HG03521 (cell line): Measurements from ENCODE around the gene PHACTR1.
"Not testable (repeated sequence)": the region's sequence is repeated elsewhere in the genome, so short reads cannot be mapped to it uniquely, and the experiment has no call there.

ENCODE experiments used
- ATAC-seq: cut with Tn5 transposase; IDR thresholded peaks from one replicate; pipeline ENCODE4 v1.9.1; 2021; ENCODE audit warnings: mild to moderate bottlenecking, moderate library complexity; ENCODE audit not compliant: unreplicated experiment

The PHACTR1 gene

GRCh38 chr6:13217206-13217905 lies 500.8 kb downstream of the PHACTR1 start:
- no peak for ATAC-seq

DNA sequence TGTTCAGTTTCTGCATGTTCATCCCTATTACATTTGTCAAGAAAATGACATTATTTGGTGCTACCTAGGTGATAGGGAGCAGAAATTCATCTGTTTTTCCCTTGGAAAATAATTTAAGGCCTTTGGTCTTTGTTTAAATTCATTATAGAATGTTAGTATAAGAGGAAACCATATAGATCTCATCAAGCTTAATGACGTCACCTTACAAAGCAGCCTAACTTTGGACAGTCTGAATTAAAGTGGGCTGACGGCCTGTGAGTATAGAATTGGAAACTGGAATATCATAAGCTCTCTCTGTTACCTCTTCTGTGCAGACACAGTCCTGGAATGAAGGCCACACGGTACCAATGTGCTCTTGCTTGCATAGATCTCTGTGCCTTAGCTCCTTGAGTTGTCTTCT lies 503.7 kb downstream of the PHACTR1 start:
- ATAC-seq, result no peak

GRCh38 chr6:13222048-13222447 lies 505.5 kb downstream of the PHACTR1 start:
- no peak for ATAC-seq

GRCh38 chr6:13226071-13226470 lies 509.5 kb downstream of the PHACTR1 start:
- ATAC-seq, result no peak

GRCh38 chr6:13228264-13229204 lies 512.0 kb downstream of the PHACTR1 start:
- ATAC-seq, result no peak

GRCh38 chr6:13229205-13230085 lies 512.9 kb downstream of the PHACTR1 start:
- peak; percentile 84 for ATAC-seq

GRCh38 chr6:13233106-13233505 lies 516.5 kb downstream of the PHACTR1 start:
- no peak for ATAC-seq

- ATAC-seq, result no peak
These were observed 517.6 kb downstream of the PHACTR1 start for GRCh38 chr6:13234130-13234529.

DNA sequence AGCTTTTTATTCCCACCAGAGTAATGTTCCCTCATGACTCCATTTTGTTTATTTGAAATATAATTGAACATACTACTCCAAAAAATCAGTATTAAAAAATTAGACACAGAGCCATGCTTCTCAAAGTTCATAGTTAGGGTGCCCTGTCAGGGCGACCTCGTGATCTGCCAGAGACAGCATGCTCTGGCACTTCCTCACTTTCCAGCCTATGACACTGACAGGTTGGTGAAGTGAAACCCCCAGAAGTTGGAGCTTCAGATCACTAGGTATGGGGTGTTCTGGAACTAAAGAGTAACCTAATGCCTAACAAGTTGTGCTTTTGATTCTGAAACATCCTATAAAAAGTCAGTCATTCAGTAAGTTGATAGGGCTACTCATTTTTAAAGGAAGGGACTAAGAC lies 518.8 kb downstream of the PHACTR1 start:
- no peak for ATAC-seq

GRCh38 chr6:13237318-13237717 lies 520.8 kb downstream of the PHACTR1 start:
- no peak for ATAC-seq

GRCh38 chr6:13238017-13238416 lies 521.5 kb downstream of the PHACTR1 start:
- no peak for ATAC-seq

GRCh38 chr6:13238640-13239216 lies 522.2 kb downstream of the PHACTR1 start:
- ATAC-seq, result no peak

GRCh38 chr6:13239530-13240455 lies 523.2 kb downstream of the PHACTR1 start:
- no peak for ATAC-seq

DNA sequence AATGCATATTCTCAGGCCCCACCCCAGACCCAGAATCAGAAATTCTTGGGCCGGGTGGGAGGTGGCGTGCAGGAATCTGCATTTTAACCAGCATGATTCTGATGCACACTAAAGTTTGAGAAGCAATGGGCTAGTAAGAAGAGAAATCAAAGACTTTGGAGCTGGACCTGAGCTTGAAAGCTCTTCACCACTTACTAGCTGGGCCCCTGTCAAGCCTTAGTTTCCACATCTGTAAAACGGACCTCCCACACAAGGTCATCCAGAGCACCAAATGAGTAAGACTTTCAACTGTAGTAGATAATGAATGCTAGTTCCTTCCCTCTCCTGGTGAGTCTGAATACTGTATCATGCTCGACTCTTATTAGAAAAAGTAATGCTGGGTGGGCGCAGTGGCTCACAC lies 524.8 kb downstream of the PHACTR1 start:
- no peak for ATAC-seq

DNA sequence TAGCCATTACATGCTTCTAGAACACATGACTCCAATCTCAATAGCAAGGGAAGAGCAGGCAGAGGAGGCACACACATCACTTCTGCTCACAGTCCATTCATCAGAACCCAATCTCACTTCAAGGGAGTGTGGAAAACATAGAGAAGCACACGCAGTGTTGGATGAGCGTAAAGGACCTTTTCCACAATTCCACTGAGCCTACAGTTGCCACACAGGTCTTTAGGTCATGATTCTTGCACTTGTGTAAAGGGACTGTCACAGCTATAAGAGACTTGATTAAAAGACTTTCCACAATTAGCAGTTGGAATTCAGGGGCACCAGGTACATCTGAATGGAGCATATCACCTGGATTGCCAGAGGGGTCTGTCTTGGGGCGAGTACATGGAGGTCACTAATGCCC lies 525.6 kb downstream of the PHACTR1 start:
- ATAC-seq, result no peak

DNA sequence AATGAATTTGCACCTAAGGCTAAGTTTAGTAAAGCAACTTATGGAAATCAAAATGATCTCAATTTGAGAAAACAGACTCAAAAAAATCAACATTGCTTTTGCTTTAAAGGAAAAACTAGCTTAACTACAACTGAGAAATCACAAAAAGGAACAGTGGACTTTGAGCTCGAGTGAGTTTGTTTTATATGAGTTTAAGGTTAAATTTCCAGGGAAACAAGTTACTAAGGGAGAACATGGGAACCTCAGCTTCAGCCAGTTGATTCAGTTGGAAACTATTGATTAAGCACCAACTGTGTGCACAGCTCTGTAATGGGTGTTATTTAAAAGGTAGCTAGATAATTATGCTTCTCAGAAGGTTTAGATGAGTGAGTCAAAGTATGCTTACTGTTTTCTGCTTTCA lies 526.0 kb downstream of the PHACTR1 start:
- ATAC-seq, result no peak

- no peak for ATAC-seq
These were observed 526.5 kb downstream of the PHACTR1 start for GRCh38 chr6:13243033-13243432.

GRCh38 chr6:13243745-13244144 lies 527.2 kb downstream of the PHACTR1 start:
- not testable (repeated sequence) for ATAC-seq

DNA sequence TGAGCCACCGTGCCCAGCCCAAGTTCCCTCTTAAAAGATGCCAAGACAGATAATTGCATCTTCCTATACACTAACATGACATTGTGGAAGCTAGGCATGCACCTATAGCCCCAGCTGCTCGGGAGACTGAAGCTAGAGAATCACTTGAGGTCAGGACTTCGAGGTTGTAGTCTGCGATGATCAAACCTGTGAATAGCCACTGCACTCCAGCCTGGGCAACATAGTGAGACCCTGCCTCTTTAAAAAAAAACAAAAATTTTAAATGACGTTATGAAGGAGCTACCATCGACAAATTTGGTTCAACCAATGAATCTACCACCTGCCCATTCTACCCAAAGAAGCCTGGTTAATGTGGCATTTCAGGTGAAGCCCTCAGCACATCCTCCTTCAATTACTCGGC lies 531.1 kb downstream of the PHACTR1 start:
- ATAC-seq, result no peak

- no peak for ATAC-seq
These were observed 531.5 kb downstream of the PHACTR1 start for GRCh38 chr6:13248053-13248452.
